Smooth muscle cell (in vitro differentiated cells): Measurements from ENCODE around the gene PNN. TPM values are rescaled to one million over a fixed set of nuclear protein-coding genes. Genes with fewer than 3 reads are reported as not detected.

Experiments used
- DNase-seq: peaks from one replicate; lab custom pipeline; 2025; ENCODE audit not compliant: unreplicated experiment; lab: John Stamatoyannopoulos, UW
- H2AFZ ChIP-seq: fragments of 200-600 bp; sonication (generic); 2 replicates; pipeline ENCODE4 v1.6.0; 2016; ENCODE audit warnings: antibody characterized with exemption, low read depth, mild to moderate bottlenecking
- H3F3A ChIP-seq: fragments of 200-600 bp; sonication (generic); 2 replicates; pipeline ENCODE4 v1.6.0; 2017; ENCODE audit warnings: antibody characterized with exemption, low read depth
- H3K27ac ChIP-seq: fragments of 200-600 bp; sonication (generic); 2 replicates; pipeline ENCODE4 v1.5.1; 2016; ENCODE audit warnings: low read depth, mild to moderate bottlenecking
- H3K27me3 ChIP-seq: fragments of 200-600 bp; sonication (generic); 2 replicates; pipeline ENCODE4 v1.6.1; 2016; ENCODE audit warnings: low read depth, mild to moderate bottlenecking
- H3K36me3 ChIP-seq: fragments of 200-600 bp; sonication (generic); 2 replicates; pipeline ENCODE4 v1.5.1; 2016; ENCODE audit warnings: low read depth
- H3K4me1 ChIP-seq: fragments of 200-600 bp; sonication (generic); 2 replicates; pipeline ENCODE4 v1.5.1; 2016; ENCODE audit warnings: low read depth
- H3K4me2 ChIP-seq: fragments of 200-600 bp; sonication (generic); 2 replicates; pipeline ENCODE4 v1.6.0; 2016; ENCODE audit warnings: mild to moderate bottlenecking
- H3K4me3 ChIP-seq: fragments of 200-600 bp; sonication (generic); 2 replicates; pipeline ENCODE4 v1.5.1; 2016; ENCODE audit warnings: mild to moderate bottlenecking
- H3K79me2 ChIP-seq: fragments of 200-600 bp; sonication (generic); 2 replicates; pipeline ENCODE4 v1.6.0; 2016; ENCODE audit warnings: low read depth, mild to moderate bottlenecking
- H3K9ac ChIP-seq: fragments of 200-600 bp; sonication (generic); 2 replicates; pipeline ENCODE4 v1.6.0; 2016; ENCODE audit warnings: low read depth
- H3K9me3 ChIP-seq: fragments of 200-600 bp; sonication (generic); replicated peaks from 2 replicates; pipeline ENCODE4 v1.5.1; 2016; ENCODE audit warnings: low read depth
- H4K20me1 ChIP-seq: fragments of 200-600 bp; sonication (generic); 2 replicates; pipeline ENCODE4 v1.6.0; 2016; ENCODE audit warnings: low read depth
- CTCF ChIP-seq: fragments of 200-600 bp; sonication (generic); IDR thresholded peaks from 2 replicates; pipeline ENCODE4 v1.5.1; 2017; ENCODE audit warnings: borderline replicate concordance, mild to moderate bottlenecking, antibody characterized with exemption; ENCODE audit not compliant: insufficient read depth, poor library complexity, severe bottlenecking
- WGBS: methylation state at CpG from one replicate; pipeline ENCODE4 v1.1.7; 2016; ENCODE audit warnings: low lambda C conversion rate; 5-methylcytosine and 5-hydroxymethylcytosine counted together
- polyA plus RNA-seq: library from polyadenylated mRNA; unstranded; fragments of >200 nt; fragmentation: Nextera tagmentation; extraction: Ambion mirVana; gene quantifications from 2 replicates; pipeline ENCODE4 v1.2.1, GENCODE V29; 2016
- total RNA-seq: library from RNA; depleted of rRNA; stranded (reverse); fragments of >200 nt; gene quantifications from 2 replicates; pipeline ENCODE4 v1.2.3, GENCODE V29; 2014

Gene PNN
- total and polyA plus RNA-seq, 2 experiments from 2014 or later: 26.0 to 30.7 TPM

- Histone ChIP-seq H4K20me1 (no peaks in the 10 kb centered on the region), H3K9ac (no peak overlapping the region), H3K79me2 (no peaks in the 10 kb centered on the region), H3K27me3 (no peaks in the 10 kb centered on the region), H3F3A (no peaks in the 10 kb centered on the region), H2AFZ (no peak overlapping the region), H3K9me3 (no peaks in the 10 kb centered on the region), H3K4me3 (no peak overlapping the region), H3K4me1 (no peaks in the 10 kb centered on the region), H3K4me2 (no peak overlapping the region), H3K27ac (no peak overlapping the region), H3K36me3 (no peaks in the 10 kb centered on the region)
- TF ChIP-seq CTCF: no peak
- WGBS: 93% methylated on average over 3 of the region's 3 CpGs
- no peak for DNase-seq
Observed at GRCh38 chr14:39212034-39212433, 37.0 kb downstream of the PNN start.

GRCh38 chr14:39212693-39213092 lies 37.6 kb downstream of the PNN start:
- H3F3A ChIP-seq: no peaks in the 10 kb centered on the region
- H3K27me3 ChIP-seq: no peaks in the 10 kb centered on the region
- 93% methylated on average over 1 of the region's 1 CpG for WGBS
- H3K4me1 ChIP-seq: no peaks in the 10 kb centered on the region
- no peak for DNase-seq
- H2AFZ ChIP-seq: no peak overlapping the region
- no peak overlapping the region for H3K9ac ChIP-seq
- TF ChIP-seq CTCF: no peak
- H3K79me2 ChIP-seq: no peaks in the 10 kb centered on the region
- H4K20me1 ChIP-seq: no peaks in the 10 kb centered on the region
- no peaks in the 10 kb centered on the region for H3K36me3 ChIP-seq
- no peak overlapping the region for H3K4me2 ChIP-seq
- no peak overlapping the region for H3K27ac ChIP-seq
- no peak overlapping the region for H3K4me3 ChIP-seq
- no peaks in the 10 kb centered on the region for H3K9me3 ChIP-seq

GRCh38 chr14:39217214-39217879 lies 42.3 kb downstream of the PNN start:
- Histone ChIP-seq H3K79me2 (no peaks in the 10 kb centered on the region), H3K27ac (no peak overlapping the region), H3K36me3 (no peaks in the 10 kb centered on the region), H3K4me1 (no peaks in the 10 kb centered on the region), H3K27me3 (no peaks in the 10 kb centered on the region), H4K20me1 (no peaks in the 10 kb centered on the region), H3K9ac (no peak overlapping the region), H3K4me3 (no peak overlapping the region), H3F3A (no peaks in the 10 kb centered on the region), H3K4me2 (no peak overlapping the region), H3K9me3 (no peaks in the 10 kb centered on the region), H2AFZ (no peak overlapping the region)
- 84% methylated on average over 8 of the region's 8 CpGs for WGBS
- no peak for DNase-seq
- TF ChIP-seq CTCF: no peak

GRCh38 chr14:39218171-39218769 lies 43.2 kb downstream of the PNN start:
- Histone ChIP-seq H3K36me3 (no peaks in the 10 kb centered on the region), H3K27me3 (no peaks in the 10 kb centered on the region), H3K9me3 (no peaks in the 10 kb centered on the region), H3K4me2 (no peak overlapping the region), H4K20me1 (no peaks in the 10 kb centered on the region), H3K4me1 (no peaks in the 10 kb centered on the region), H3K27ac (no peak overlapping the region), H3K79me2 (no peaks in the 10 kb centered on the region), H3F3A (no peaks in the 10 kb centered on the region), H3K9ac (no peak overlapping the region), H3K4me3 (no peak overlapping the region), H2AFZ (no peak overlapping the region)
- no peak for TF ChIP-seq CTCF
- DNase-seq: no peak
- WGBS: 72% methylated on average over 5 of the region's 5 CpGs
